ENCODE measurements around the gene RHOF. TPM values are rescaled to one million over a fixed set of nuclear protein-coding genes. Genes with fewer than 3 reads are reported as not detected.

RHOF gene
- total RNA-seq, 1 experiment from 2014 or later, result 29.1 TPM

- peak; percentile 91 for TF ChIP-seq CTCF (conservative IDR thresholded peaks at IDR 0.05)
- no peak overlapping the region for H2BK12ac ChIP-seq (ENCODE audit: insufficient read length, low read depth, low read length)
- H2AFZ ChIP-seq (ENCODE audit: low read length), result no peak overlapping the region
- no peak overlapping the region for H4K91ac ChIP-seq (ENCODE audit: insufficient read length, low read depth, low read length)
- H2AK5ac ChIP-seq (ENCODE audit: insufficient read length, low read length), result no peak overlapping the region
- H3K79me1 ChIP-seq (ENCODE audit: insufficient read depth, low read depth, low read length, poor library complexity, severe bottlenecking), result no peaks in the 10 kb centered on the region
- Mint-ChIP-seq H3K36me3 (ENCODE audit: insufficient read depth in 1 of 3, low read depth in 3 of 3) (peaks cover 0 to 4% (median 0%) of the 10 kb centered on the region in 3 experiments; a peak in 4 of 7 replicates), H3K9me3 (no peaks in the 10 kb centered on the region), H3K4me3 (no peak overlapping the region), H3K27ac (no peak overlapping the region), H3K27me3 (ENCODE audit: low read depth) (peaks cover 3% of the 10 kb centered on the region; the same call in 1 of the 2 replicates), H3K4me1 (peaks cover 17 to 32% of the 10 kb centered on the region in 2 experiments)
- H4K5ac ChIP-seq (ENCODE audit: insufficient read length, low read depth, low read length), result no peak overlapping the region
- H3K23me2 ChIP-seq (ENCODE audit: insufficient read length, low read depth, low read length, poor library complexity, severe bottlenecking), result no peaks in the 10 kb centered on the region
- H3K56ac ChIP-seq (ENCODE audit: insufficient read length, low read depth, low read length), result no peak overlapping the region
- no peak overlapping the region for H3T11ph ChIP-seq (ENCODE audit: low read length)
- H2BK15ac ChIP-seq (ENCODE audit: low read depth, low read length), result no peak overlapping the region
- peaks cover 3% of the 10 kb centered on the region for H4K20me1 ChIP-seq (ENCODE audit: control insufficient read depth, insufficient read depth, insufficient read length)
- H4K8ac ChIP-seq (replicated peaks; ENCODE audit: insufficient read length, low read depth, low read length), result no peak overlapping the region
- H3K27me3 ChIP-seq (ENCODE audit: insufficient read depth, low read length), result no peaks in the 10 kb centered on the region
- no peak overlapping the region for H3K4me2 ChIP-seq (ENCODE audit: insufficient read depth, insufficient read length, low read length)
- no peak overlapping the region for H3K27ac ChIP-seq (ENCODE audit: insufficient read length, low read depth, low read length)
- H3K23ac ChIP-seq (ENCODE audit: insufficient read length, low read depth, low read length), result no peak overlapping the region
- no peaks in the 10 kb centered on the region for H3K9me3 ChIP-seq (ENCODE audit: control insufficient read depth, low read depth, low read length)
- H3K4ac ChIP-seq (ENCODE audit: low read depth, low read length), result no peak overlapping the region
- H3K14ac ChIP-seq (ENCODE audit: insufficient read depth, low read length), result no peak overlapping the region
- no peak overlapping the region for H2BK120ac ChIP-seq (ENCODE audit: low read depth, low read length, poor library complexity, severe bottlenecking)
- no CpG with 5 or more reads among the region's 14 CpGs for WGBS (ENCODE audit: extremely low coverage, insufficient read length, low lambda C conversion rate)
- no peak overlapping the region for H2BK5ac ChIP-seq (ENCODE audit: insufficient read length, low read length)
- DNase-seq, result peak; percentile 92
- H2BK20ac ChIP-seq (ENCODE audit: low read depth, low read length, poor library complexity, severe bottlenecking), result no peak overlapping the region
- no peaks in the 10 kb centered on the region for H3K4me1 ChIP-seq (ENCODE audit: insufficient read depth, low read length)
- H3K18ac ChIP-seq (ENCODE audit: insufficient read length, low read depth, low read length), result no peak overlapping the region
- H3K79me2 ChIP-seq (ENCODE audit: insufficient read depth, low read length), result no peaks in the 10 kb centered on the region
- no peak overlapping the region for H3K9ac ChIP-seq (ENCODE audit: extremely low read depth, insufficient read length, low read length)
Observed at GRCh38 chr12:121773011-121773777, 20.3 kb downstream of the RHOF start.
